Type B pancreatic cell (in vitro differentiated cells): ENCODE data around the gene MNS1. TPM values are rescaled to one million over a fixed set of nuclear protein-coding genes. Genes with fewer than 3 reads are reported as not detected.
A peak's percentile ranks its signal among the peaks of the same experiment; 100 is the strongest.

ENCODE experiments used
- DNase-seq: peaks from one replicate; pipeline ENCODE4 v3.0.0; 2021; ENCODE audit warnings: mixed read lengths; ENCODE audit not compliant: unreplicated experiment; ENCODE audit errors: extremely low spot score
- H3K27ac Mint-ChIP-seq: 2 replicates; pipeline ENCODE4 v1.8.0; 2021; ENCODE audit warnings: mild to moderate bottlenecking, mixed read lengths
- H3K27me3 Mint-ChIP-seq: 2 replicates; pipeline ENCODE4 v1.8.0; 2021; ENCODE audit warnings: mixed read lengths
- H3K36me3 Mint-ChIP-seq: 2 replicates; pipeline ENCODE4 v1.8.0; 2021; ENCODE audit warnings: mixed read lengths
- H3K4me1 Mint-ChIP-seq: one replicate; pipeline ENCODE4 v1.8.0; 2021; ENCODE audit warnings: mixed read lengths; ENCODE audit not compliant: unreplicated experiment
- H3K4me3 Mint-ChIP-seq: 2 replicates; pipeline ENCODE4 v1.8.0; 2021; ENCODE audit warnings: mild to moderate bottlenecking, mixed read lengths
- H3K9me3 Mint-ChIP-seq: 2 replicates; pipeline ENCODE4 v1.8.0; 2021; ENCODE audit warnings: mixed read lengths
- CTCF ChIP-seq: fragments of 200-600 bp; sonication (generic); conservative IDR thresholded peaks from 2 replicates; pipeline ENCODE4 v1.5.0; 2021; ENCODE audit warnings: antibody characterized with exemption, mild to moderate bottlenecking
- total RNA-seq: library from RNA; stranded (reverse); gene quantifications from 2 replicates; pipeline ENCODE4 v1.2.1, GENCODE V29; 2021; ENCODE audit warnings: low replicate concordance

MNS1 gene
- total RNA-seq, 1 donor from 2014 or later = 9.0 TPM

GRCh38 chr15:56473017-56473416 lies 8.1 kb upstream of the MNS1 start:
- no peak for TF ChIP-seq CTCF
- H3K27me3 Mint-ChIP-seq = peaks cover 28% of the 10 kb centered on the region
- H3K9me3 Mint-ChIP-seq = no peaks in the 10 kb centered on the region
- H3K36me3 Mint-ChIP-seq = no peaks in the 10 kb centered on the region
- H3K4me1 Mint-ChIP-seq = no peaks in the 10 kb centered on the region
- H3K27ac Mint-ChIP-seq = no peak overlapping the region
- DNase-seq = no peak
- no peak overlapping the region for H3K4me3 Mint-ChIP-seq

GRCh38 chr15:56472278-56472677 lies 7.3 kb upstream of the MNS1 start:
- DNase-seq = no peak
- Mint-ChIP-seq H3K9me3 (no peaks in the 10 kb centered on the region), H3K4me1 (no peaks in the 10 kb centered on the region), H3K4me3 (no peak overlapping the region), H3K27ac (no peak overlapping the region), H3K36me3 (no peaks in the 10 kb centered on the region), H3K27me3 (peaks cover 29% of the 10 kb centered on the region)
- TF ChIP-seq CTCF = no peak

- H3K4me3 Mint-ChIP-seq = no peak overlapping the region
- no peaks in the 10 kb centered on the region for H3K4me1 Mint-ChIP-seq
- no peak for DNase-seq
- H3K27ac Mint-ChIP-seq = no peak overlapping the region
- no peaks in the 10 kb centered on the region for H3K9me3 Mint-ChIP-seq
- no peak for TF ChIP-seq CTCF
- H3K27me3 Mint-ChIP-seq = peaks cover 29% of the 10 kb centered on the region
- no peaks in the 10 kb centered on the region for H3K36me3 Mint-ChIP-seq
Measured at GRCh38 chr15:56471440-56472069, 6.6 kb upstream of the MNS1 start.

- no peak for DNase-seq
- no peaks in the 10 kb centered on the region for H3K9me3 Mint-ChIP-seq
- no peaks in the 10 kb centered on the region for H3K36me3 Mint-ChIP-seq
- H3K27ac Mint-ChIP-seq = peak overlapping the region; percentile 42
- H3K27me3 Mint-ChIP-seq = peaks cover 29% of the 10 kb centered on the region
- peaks cover 11% of the 10 kb centered on the region for H3K4me1 Mint-ChIP-seq
- H3K4me3 Mint-ChIP-seq = no peak overlapping the region
- no peak for TF ChIP-seq CTCF
Measured at GRCh38 chr15:56469483-56469882, 4.5 kb upstream of the MNS1 start.

- H3K4me3 Mint-ChIP-seq = no peak overlapping the region
Measured at GRCh38 chr15:56468401-56468800, 3.5 kb upstream of the MNS1 start.

More at GRCh38 chr15:56468401-56468800, 3.5 kb upstream of the MNS1 start:
- H3K36me3 Mint-ChIP-seq = no peaks in the 10 kb centered on the region
- peaks cover 12% of the 10 kb centered on the region for H3K4me1 Mint-ChIP-seq
- peaks cover 29% of the 10 kb centered on the region for H3K27me3 Mint-ChIP-seq
- no peaks in the 10 kb centered on the region for H3K9me3 Mint-ChIP-seq
- no peak for DNase-seq
- no peak overlapping the region for H3K27ac Mint-ChIP-seq
- TF ChIP-seq CTCF = no peak
